Neural progenitor cell (in vitro differentiated cells): ENCODE measurements around the gene APOC3.

Experiments
- CTCF ChIP-seq: fragments of 200-600 bp; sonication (generic); IDR thresholded peaks from 2 replicates; pipeline ENCODE4 v1.5.1; 2017; ENCODE audit warnings: antibody characterized with exemption, mild to moderate bottlenecking
- EZH2 ChIP-seq: fragments of 200-600 bp; sonication (generic); IDR thresholded peaks from 2 replicates; pipeline ENCODE4 v1.6.1; 2017; ENCODE audit warnings: antibody characterized with exemption, mild to moderate bottlenecking, moderate library complexity

DNA sequence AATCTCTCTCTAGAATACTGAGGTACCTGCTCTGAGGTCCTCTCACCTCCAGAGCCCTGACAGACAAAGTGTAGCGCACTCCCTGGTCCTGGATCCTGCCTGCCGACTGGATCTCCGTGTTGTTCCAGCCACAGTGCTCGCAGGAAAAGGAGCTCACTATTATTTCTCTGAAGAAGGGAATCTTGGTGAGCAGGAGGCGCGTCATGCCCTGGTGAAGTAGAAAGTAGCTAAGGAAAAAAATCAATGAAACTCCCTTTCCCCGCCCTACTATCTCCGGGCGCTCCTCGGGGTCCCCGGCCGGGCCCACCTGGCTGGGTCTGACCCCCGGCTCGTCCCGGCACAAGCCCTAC, 42.3 kb upstream of the APOC3 start:
- no peak for TF ChIP-seq CTCF
- no peak for TF ChIP-seq EZH2
